ENCODE results near the gene MRM2.
A peak's percentile ranks its signal among the peaks of the same experiment; 100 is the strongest.
"Not testable (repeated sequence)": the region's sequence is repeated elsewhere in the genome, so short reads cannot be mapped to it uniquely, and the experiment has no call there.

Gene MRM2

GRCh38 chr7:2273866-2274265 lies 31.9 kb upstream of the MRM2 start:
- peaks cover 14% of the 10 kb centered on the region for H3K4me1 Mint-ChIP-seq
- H3K9me3 Mint-ChIP-seq, result no peaks in the 10 kb centered on the region
- H3K27ac Mint-ChIP-seq, result no peak overlapping the region
- peaks cover 62% of the 10 kb centered on the region for H3K36me3 Mint-ChIP-seq
- ATAC-seq, result no peak
- H3K27me3 Mint-ChIP-seq, result no peaks in the 10 kb centered on the region
- no peak overlapping the region for H3K4me3 Mint-ChIP-seq

DNA sequence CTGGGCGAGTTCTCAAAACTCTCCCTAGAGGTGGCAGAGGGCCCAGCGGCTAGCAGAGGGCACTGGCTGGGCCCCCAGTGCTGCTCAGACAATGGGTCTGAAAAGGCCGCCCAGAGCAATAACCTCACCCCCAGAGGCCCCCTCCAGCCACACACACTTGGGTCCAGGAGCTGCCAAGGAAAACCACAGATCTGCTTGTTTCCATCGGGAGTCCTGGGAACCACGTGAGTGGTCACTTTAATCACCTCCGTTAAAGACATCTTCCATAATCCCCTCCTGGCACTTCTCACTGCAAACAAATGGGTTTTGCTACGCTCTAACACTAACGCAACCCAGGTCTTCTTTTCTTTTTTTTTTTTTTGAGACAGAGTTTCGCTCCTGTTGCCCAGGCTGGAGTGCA lies 30.0 kb upstream of the MRM2 start:
- ATAC-seq, result no peak
- H3K9me3 Mint-ChIP-seq, result no peaks in the 10 kb centered on the region
- peaks cover 2% of the 10 kb centered on the region for H3K4me1 Mint-ChIP-seq
- H3K27me3 Mint-ChIP-seq, result no peaks in the 10 kb centered on the region
- H3K36me3 Mint-ChIP-seq, result peaks cover 49% of the 10 kb centered on the region
- no peak overlapping the region for H3K27ac Mint-ChIP-seq
- no peak overlapping the region for H3K4me3 Mint-ChIP-seq

- H3K36me3 Mint-ChIP-seq, result peaks cover 49% of the 10 kb centered on the region
- no peak overlapping the region for H3K4me3 Mint-ChIP-seq
- no peaks in the 10 kb centered on the region for H3K9me3 Mint-ChIP-seq
- no peak for ATAC-seq
- H3K27ac Mint-ChIP-seq, result no peak overlapping the region
- H3K27me3 Mint-ChIP-seq, result no peaks in the 10 kb centered on the region
- no peaks in the 10 kb centered on the region for H3K4me1 Mint-ChIP-seq
These were observed 29.4 kb upstream of the MRM2 start for GRCh38 chr7:2271273-2272026.

- Mint-ChIP-seq H3K9me3 (no peaks in the 10 kb centered on the region), H3K4me1 (no peaks in the 10 kb centered on the region), H3K27me3 (no peaks in the 10 kb centered on the region), H3K27ac (peak overlapping the region; percentile 49), H3K4me3 (no peak overlapping the region), H3K36me3 (peaks cover 50% of the 10 kb centered on the region)
- ATAC-seq, result no peak
These were observed 28.5 kb upstream of the MRM2 start for GRCh38 chr7:2270495-2270894.

- no peak for ATAC-seq
- peaks cover 50% of the 10 kb centered on the region for H3K36me3 Mint-ChIP-seq
- no peaks in the 10 kb centered on the region for H3K9me3 Mint-ChIP-seq
- no peaks in the 10 kb centered on the region for H3K27me3 Mint-ChIP-seq
- no peak overlapping the region for H3K4me3 Mint-ChIP-seq
- H3K27ac Mint-ChIP-seq, result peak overlapping the region; percentile 49
- H3K4me1 Mint-ChIP-seq, result no peaks in the 10 kb centered on the region
These were observed 28.0 kb upstream of the MRM2 start for GRCh38 chr7:2269991-2270460.

DNA sequence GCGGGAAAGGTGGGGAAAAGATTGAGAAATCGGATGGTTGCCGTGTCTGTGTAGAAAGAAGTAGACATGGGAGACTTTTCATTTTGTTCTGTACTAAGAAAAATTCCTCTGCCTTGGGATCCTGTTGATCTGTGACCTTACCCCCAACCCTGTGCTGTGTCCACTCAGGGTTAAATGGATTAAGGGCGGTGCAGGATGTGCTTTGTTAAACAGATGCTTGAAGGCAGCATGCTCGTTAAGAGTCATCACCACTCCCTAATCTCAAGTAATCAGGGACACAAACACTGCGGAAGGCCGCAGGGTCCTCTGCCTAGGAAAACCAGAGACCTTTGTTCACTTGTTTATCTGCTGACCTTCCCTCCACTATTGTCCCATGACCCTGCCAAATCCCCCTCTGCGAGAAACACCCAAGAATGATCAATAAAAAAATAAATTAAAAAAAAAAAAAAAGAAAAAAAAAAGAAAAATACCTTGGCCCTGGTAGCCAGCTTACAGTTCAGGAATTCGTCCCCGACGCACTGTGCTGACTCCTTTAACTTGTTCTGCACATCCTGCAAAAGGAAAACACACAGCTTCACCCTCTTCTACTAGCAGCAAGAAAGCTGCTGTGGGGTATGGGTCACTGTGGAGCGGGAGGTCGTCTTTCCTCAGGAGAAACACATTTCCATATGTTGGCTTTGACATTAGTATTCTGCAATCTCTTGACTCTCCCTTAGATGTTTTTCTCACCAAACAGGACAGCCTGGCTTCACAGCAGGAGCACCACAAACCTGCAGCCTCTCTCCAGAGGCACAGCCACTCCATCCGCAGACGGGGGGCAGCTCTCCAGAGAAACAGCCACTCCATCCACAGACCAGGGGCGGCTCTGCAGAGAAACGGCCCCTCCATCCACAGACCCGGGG lies 27.3 kb upstream of the MRM2 start:
- peaks cover 50% of the 10 kb centered on the region for H3K36me3 Mint-ChIP-seq
- not testable (repeated sequence) for H3K4me1 Mint-ChIP-seq, H3K27me3 Mint-ChIP-seq, H3K27ac Mint-ChIP-seq, H3K9me3 Mint-ChIP-seq, ATAC-seq, H3K4me3 Mint-ChIP-seq

DNA sequence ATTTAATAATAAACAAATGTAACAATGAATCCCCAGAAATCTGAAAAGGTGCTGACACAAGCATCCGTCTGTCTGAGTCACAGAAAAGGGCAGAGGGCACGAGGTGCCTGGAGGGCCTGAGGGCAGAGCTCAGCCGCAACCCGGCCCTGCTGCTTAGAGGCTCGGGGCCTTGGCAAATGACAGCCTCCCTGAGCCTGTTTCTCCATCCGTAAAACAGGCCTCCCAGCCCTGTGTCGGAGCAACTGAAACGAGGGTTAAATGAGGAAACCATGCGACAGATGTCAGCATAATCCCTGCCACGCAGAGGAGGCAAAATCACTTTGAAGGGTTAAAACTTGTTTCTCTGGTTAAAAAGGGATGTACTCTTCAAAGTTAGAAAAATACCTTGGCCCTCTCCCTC lies 24.9 kb upstream of the MRM2 start:
- no peaks in the 10 kb centered on the region for H3K27me3 Mint-ChIP-seq
- H3K4me1 Mint-ChIP-seq, result peaks cover 19% of the 10 kb centered on the region
- H3K9me3 Mint-ChIP-seq, result no peaks in the 10 kb centered on the region
- no peak for ATAC-seq
- no peak overlapping the region for H3K27ac Mint-ChIP-seq
- no peak overlapping the region for H3K4me3 Mint-ChIP-seq
- H3K36me3 Mint-ChIP-seq, result peaks cover 60% of the 10 kb centered on the region

GRCh38 chr7:2264158-2264557 lies 22.2 kb upstream of the MRM2 start:
- peak overlapping the region; percentile 6 for H3K4me3 Mint-ChIP-seq
- no peaks in the 10 kb centered on the region for H3K27me3 Mint-ChIP-seq
- H3K4me1 Mint-ChIP-seq, result peaks cover 45% of the 10 kb centered on the region
- H3K9me3 Mint-ChIP-seq, result no peaks in the 10 kb centered on the region
- peaks cover 65% of the 10 kb centered on the region for H3K36me3 Mint-ChIP-seq
- no peak for ATAC-seq
- H3K27ac Mint-ChIP-seq, result peak overlapping the region; percentile 96

DNA sequence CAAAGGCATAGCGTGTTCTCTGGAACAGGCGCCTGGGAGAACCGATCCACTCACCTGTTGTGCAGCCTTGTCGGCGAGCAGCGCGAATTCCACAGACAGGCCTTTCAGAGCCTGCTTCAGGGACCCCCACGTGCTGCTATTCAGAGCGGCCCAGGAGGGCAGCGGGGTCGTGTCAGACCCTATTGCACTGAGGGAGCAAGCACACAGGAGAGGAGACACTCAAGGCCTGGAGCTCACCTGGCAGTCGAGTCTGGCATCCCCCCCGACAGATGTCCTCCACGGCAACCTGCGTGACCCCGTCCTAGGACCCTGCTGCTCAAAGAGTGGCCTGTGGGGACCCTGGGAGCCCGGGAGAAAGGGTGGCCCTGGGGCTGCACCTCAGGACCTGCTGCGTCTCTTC lies 21.2 kb upstream of the MRM2 start:
- Mint-ChIP-seq H3K9me3 (no peaks in the 10 kb centered on the region), H3K4me1 (peaks cover 55% of the 10 kb centered on the region), H3K36me3 (peaks cover 75% of the 10 kb centered on the region), H3K4me3 (peak overlapping the region; percentile 21), H3K27ac (peak overlapping the region; percentile 96), H3K27me3 (no peaks in the 10 kb centered on the region)
- no peak for ATAC-seq

DNA sequence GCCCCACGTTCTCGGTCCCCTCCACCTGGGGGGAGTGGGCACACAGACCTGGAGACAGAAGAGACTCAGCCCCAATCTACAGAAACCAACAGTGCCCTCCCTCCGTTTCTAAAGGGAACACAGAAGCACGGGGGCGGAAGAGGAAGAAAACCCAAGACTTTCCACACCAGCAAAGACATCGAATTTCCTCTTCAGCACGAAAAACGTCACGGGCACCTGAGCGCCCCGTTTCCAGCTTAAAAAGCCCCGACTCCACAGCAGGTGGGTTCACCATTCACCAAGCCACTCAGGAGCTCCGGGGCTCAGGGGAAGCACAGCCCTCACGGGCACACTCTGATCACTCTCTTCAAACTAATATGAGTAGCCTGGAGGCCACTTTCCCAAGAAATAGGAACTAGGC lies 19.6 kb upstream of the MRM2 start:
- Mint-ChIP-seq H3K36me3 (peaks cover 83% of the 10 kb centered on the region), H3K9me3 (no peaks in the 10 kb centered on the region), H3K27me3 (no peaks in the 10 kb centered on the region), H3K4me1 (peaks cover 64% of the 10 kb centered on the region), H3K4me3 (peak overlapping the region; percentile 60), H3K27ac (peak overlapping the region; percentile 96)
- ATAC-seq, result peak; percentile 89

- Mint-ChIP-seq H3K9me3 (no peaks in the 10 kb centered on the region), H3K27me3 (no peaks in the 10 kb centered on the region), H3K27ac (peak overlapping the region; percentile 96), H3K4me3 (peak overlapping the region; percentile 23), H3K4me1 (peaks cover 72% of the 10 kb centered on the region), H3K36me3 (peaks cover 86% of the 10 kb centered on the region)
- ATAC-seq, result no peak
These were observed 18.8 kb upstream of the MRM2 start for GRCh38 chr7:2260820-2261219.

DNA sequence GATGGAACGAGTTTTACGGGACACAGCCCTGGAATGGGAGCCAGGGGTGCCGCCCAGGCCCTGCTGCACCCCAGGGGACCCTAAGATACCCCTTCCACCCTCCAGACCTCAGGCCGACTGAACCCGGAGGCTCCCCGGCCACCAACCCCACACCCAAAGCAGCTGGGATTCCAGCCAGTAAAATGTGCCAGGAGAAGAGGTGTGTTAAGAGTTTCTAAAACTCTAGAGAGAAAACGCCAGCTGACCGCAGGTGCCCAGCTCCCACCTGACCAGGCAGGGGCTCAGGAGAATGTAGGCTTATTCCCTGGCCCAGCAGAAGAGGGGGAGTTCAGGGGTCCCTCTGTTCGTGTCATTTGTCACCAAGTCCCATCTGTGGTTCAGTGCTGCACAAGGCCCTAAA lies 17.5 kb upstream of the MRM2 start:
- Mint-ChIP-seq H3K4me3 (peak overlapping the region; percentile 72), H3K4me1 (peaks cover 86% of the 10 kb centered on the region), H3K27me3 (no peaks in the 10 kb centered on the region), H3K36me3 (peaks cover 86% of the 10 kb centered on the region), H3K9me3 (no peaks in the 10 kb centered on the region), H3K27ac (peak overlapping the region; percentile 96)
- peak; percentile 1 for ATAC-seq

DNA sequence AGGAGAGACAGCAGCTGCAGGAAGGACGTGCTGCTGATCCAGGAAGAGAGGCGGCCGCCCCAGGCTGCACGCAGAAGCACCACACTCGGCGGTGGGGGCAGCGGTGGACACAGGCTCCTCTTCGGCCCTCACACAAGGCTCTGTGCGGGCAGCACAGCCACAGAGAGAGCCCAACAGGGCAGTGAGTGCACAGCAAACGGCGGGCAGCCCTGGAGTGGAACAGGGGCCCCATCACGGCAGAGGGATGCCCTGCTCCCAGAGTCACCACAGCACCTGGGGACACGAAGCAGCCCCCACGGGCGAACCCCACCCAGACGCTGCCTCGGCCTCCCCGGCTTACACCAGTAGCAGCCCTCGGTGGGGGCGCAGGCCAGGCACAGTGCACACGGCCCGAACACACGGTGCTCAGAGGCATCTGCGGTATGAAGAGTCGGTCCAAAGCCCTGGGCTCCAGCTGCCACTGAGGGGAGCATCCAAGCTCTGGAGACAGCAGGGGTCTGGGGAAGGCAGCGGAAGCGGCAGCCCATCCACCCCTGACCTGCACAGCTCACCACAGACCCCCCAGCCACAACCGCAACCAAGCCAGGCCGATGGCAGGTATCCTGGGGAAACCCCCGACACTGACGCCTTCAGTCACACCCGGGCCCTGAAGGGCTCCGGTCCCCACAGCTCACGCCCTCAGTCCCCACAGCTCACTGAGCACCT lies 16.8 kb upstream of the MRM2 start:
- H3K9me3 Mint-ChIP-seq, result no peaks in the 10 kb centered on the region
- H3K27me3 Mint-ChIP-seq, result no peaks in the 10 kb centered on the region
- H3K36me3 Mint-ChIP-seq, result peaks cover 86% of the 10 kb centered on the region
- ATAC-seq, result peak; percentile 82
- H3K27ac Mint-ChIP-seq, result peak overlapping the region; percentile 96
- peak overlapping the region; percentile 72 for H3K4me3 Mint-ChIP-seq
- H3K4me1 Mint-ChIP-seq, result peaks cover 83% of the 10 kb centered on the region

DNA sequence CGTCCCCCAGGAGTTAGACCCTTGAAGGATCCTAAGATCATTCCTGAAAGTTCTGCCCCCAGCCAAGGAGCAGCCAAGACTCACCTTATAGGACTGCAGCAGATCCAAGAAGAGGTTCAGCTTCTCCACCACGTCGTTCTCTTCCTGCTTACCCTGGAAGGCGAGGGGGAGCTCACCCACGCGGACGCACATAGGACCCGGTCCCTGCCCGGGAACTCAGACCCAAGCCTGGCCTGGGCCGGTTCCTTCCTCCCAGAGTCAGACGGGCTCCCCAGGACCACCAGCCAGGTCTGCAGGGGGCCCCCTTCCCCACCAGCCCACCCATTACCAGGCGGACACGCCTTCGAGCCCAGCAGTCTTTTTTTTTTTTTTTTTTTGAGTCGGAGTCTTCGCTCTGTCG lies 15.6 kb upstream of the MRM2 start:
- ATAC-seq, result no peak

DNA sequence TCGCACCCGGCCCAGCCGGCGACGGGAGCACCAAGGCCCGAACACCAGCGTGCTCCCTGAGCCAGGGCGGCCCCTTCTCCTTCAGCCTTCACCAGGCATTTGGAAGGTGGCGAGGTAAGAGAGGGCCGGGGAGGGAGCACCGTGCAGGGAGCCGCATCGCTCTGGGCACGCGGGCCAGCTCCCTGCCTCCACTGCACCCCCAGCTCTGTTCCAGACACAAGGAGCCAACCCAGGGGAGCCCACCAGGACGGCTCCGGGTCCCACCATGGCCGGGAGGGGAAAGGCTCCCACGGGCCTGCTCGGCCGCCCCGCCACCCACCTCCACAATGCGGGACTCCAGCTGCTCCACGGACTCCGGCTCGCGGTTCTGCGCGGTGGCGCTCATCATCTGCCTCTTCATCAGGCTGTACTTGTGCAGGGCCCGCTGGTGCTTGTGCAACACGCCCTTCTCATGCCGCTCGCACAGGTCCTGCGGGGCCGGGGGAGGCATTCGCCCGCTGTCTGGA lies 15.1 kb upstream of the MRM2 start:
- Mint-ChIP-seq H3K27me3 (no peaks in the 10 kb centered on the region), H3K27ac (no peak overlapping the region), H3K4me3 (no peak overlapping the region), H3K9me3 (no peaks in the 10 kb centered on the region), H3K4me1 (peaks cover 85% of the 10 kb centered on the region), H3K36me3 (peaks cover 80% of the 10 kb centered on the region)
- no peak for ATAC-seq

More for the DNA sequence above, 15.6 kb upstream of the MRM2 start:
- H3K27me3 Mint-ChIP-seq, result no peaks in the 10 kb centered on the region
- H3K4me1 Mint-ChIP-seq, result peaks cover 87% of the 10 kb centered on the region
- peaks cover 86% of the 10 kb centered on the region for H3K36me3 Mint-ChIP-seq
- no peaks in the 10 kb centered on the region for H3K9me3 Mint-ChIP-seq
- H3K27ac Mint-ChIP-seq, result peak overlapping the region; percentile 96
- peak overlapping the region; percentile 29 for H3K4me3 Mint-ChIP-seq
